ENCODE data around the gene B4GALT1.

- TF ChIP-seq, protein P1, sequence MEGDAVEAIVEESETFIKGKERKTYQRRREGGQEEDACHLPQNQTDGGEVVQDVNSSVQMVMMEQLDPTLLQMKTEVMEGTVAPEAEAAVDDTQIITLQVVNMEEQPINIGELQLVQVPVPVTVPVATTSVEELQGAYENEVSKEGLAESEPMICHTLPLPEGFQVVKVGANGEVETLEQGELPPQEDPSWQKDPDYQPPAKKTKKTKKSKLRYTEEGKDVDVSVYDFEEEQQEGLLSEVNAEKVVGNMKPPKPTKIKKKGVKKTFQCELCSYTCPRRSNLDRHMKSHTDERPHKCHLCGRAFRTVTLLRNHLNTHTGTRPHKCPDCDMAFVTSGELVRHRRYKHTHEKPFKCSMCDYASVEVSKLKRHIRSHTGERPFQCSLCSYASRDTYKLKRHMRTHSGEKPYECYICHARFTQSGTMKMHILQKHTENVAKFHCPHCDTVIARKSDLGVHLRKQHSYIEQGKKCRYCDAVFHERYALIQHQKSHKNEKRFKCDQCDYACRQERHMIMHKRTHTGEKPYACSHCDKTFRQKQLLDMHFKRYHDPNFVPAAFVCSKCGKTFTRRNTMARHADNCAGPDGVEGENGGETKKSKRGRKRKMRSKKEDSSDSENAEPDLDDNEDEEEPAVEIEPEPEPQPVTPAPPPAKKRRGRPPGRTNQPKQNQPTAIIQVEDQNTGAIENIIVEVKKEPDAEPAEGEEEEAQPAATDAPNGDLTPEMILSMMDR (IDR thresholded peaks at IDR 0.05) = no peak
- TF ChIP-seq EZH2 (IDR thresholded peaks at IDR 0.05) = no peak
Observed at GRCh38 chr9:33162721-33163311, 4.3 kb downstream of the B4GALT1 start.

All from neural progenitor cell (in vitro differentiated cells).